GM13976 (cell line): ENCODE measurements around the gene RPS2.

ENCODE experiments used
- DNase-seq: peaks from one replicate; pipeline ENCODE4 v3.0.0; 2012; ENCODE audit warnings: low spot score
- in situ Hi-C: fragments of 300-500 bp; cut with MboI; formaldehyde crosslinking; loops from one replicate; pipeline ENCODE4 v1.12.0; 2022; ENCODE audit warnings: low sequenced_read_pairs, mixed read lengths, inconsistent platforms; ENCODE audit not compliant: unreplicated experiment
- TF ChIP-seq, protein P1 (sequence below): IDR thresholded peaks from 2 replicates; pipeline ENCODE4 v1.5.1; 2012; ENCODE audit warnings: borderline replicate concordance, mild to moderate bottlenecking; ENCODE audit not compliant: insufficient read depth; ENCODE audit errors: extremely low read depth, missing control alignments, control extremely low read depth

RPS2 gene

DNA sequence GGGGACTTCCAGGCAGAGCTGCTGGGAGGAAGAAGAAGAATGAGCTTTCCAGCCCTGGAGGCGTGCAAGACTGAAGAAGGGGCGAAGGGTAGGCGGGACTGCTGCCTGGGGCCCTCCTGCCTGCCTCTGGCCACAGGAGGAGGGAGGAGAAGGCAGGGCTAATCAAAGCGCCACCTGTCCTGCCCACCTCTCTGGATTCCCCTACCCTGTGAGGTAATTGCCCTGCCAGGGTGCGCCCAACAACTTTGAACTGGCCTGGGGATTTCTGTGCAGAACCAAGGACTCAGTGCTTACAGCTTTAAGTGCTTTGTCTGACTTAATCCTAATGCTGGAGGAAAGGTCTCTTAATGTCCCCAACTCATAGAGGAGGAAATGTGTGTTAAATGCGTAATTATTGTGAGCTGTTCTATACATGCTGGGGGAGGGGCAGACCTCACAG lies 16.8 kb upstream of the RPS2 start, which contains the start of gene NOXO1:
NOXO1 (minus strand) TSS at position 72 of the 439 bp plus-strand sequence. CDS start 290 bp downstream, outside the sequence.
- in situ Hi-C loops = no loop called here
- TF ChIP-seq, protein P1, sequence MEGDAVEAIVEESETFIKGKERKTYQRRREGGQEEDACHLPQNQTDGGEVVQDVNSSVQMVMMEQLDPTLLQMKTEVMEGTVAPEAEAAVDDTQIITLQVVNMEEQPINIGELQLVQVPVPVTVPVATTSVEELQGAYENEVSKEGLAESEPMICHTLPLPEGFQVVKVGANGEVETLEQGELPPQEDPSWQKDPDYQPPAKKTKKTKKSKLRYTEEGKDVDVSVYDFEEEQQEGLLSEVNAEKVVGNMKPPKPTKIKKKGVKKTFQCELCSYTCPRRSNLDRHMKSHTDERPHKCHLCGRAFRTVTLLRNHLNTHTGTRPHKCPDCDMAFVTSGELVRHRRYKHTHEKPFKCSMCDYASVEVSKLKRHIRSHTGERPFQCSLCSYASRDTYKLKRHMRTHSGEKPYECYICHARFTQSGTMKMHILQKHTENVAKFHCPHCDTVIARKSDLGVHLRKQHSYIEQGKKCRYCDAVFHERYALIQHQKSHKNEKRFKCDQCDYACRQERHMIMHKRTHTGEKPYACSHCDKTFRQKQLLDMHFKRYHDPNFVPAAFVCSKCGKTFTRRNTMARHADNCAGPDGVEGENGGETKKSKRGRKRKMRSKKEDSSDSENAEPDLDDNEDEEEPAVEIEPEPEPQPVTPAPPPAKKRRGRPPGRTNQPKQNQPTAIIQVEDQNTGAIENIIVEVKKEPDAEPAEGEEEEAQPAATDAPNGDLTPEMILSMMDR = no peak
- no peak for DNase-seq

DNA sequence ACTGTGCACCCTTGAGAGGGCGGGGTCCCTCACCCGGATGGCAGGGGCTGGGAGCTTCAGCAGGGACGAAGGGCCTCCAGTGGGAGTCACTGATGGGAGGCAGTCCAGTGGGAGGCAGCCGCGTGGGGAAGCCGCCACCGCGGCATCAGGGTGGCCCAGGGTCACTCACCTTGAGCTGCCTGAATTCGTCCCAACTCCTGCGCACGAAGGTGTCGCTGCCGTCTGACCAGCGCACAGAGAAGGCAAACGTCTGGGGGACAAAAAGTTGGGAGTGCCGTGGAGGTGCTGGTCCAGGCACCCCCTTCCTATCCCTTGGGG lies 16.1 kb upstream of the RPS2 start:
- in situ Hi-C loops = no loop called here
- TF ChIP-seq, protein P1 = no peak
- no peak for DNase-seq

DNA sequence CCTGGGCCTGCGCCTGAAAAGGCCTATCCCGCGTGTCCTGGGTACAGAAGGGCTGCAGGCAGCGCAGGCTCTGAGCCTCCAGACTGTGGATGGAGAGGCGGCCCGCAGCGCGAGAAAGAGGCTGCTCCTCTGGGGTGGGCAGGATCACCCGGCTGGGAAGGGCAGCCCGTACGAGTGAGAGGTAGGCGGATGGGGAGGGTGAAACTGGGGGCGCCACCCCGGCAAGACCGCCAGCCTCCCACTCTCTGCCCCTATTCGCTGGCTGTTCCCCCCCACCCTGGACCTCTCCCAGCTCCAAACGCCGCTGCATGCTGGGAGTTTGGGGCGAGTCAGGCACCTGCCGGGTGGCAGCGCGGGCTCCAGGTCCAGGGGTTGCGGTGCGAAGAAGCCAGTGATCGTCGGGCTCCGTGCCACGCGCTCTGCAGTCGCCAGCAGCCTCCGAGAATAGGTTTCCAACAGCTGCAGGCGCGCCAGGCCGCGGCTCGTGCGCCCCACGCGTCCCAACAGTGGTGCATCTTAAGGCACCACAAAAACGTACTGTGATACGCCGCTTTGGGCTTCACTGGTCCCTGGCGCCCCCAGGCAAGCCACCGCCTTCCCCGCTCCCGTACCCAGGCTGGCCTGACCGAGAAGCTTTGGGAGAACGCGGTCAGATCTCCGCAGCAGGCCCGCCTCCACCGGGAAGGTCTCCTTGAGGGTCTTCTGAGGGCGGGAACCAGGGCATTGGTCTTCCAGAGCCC lies 15.6 kb upstream of the RPS2 start:
- in situ Hi-C loops = no loop called here
- DNase-seq = no peak
- TF ChIP-seq, protein P1 = no peak

DNA sequence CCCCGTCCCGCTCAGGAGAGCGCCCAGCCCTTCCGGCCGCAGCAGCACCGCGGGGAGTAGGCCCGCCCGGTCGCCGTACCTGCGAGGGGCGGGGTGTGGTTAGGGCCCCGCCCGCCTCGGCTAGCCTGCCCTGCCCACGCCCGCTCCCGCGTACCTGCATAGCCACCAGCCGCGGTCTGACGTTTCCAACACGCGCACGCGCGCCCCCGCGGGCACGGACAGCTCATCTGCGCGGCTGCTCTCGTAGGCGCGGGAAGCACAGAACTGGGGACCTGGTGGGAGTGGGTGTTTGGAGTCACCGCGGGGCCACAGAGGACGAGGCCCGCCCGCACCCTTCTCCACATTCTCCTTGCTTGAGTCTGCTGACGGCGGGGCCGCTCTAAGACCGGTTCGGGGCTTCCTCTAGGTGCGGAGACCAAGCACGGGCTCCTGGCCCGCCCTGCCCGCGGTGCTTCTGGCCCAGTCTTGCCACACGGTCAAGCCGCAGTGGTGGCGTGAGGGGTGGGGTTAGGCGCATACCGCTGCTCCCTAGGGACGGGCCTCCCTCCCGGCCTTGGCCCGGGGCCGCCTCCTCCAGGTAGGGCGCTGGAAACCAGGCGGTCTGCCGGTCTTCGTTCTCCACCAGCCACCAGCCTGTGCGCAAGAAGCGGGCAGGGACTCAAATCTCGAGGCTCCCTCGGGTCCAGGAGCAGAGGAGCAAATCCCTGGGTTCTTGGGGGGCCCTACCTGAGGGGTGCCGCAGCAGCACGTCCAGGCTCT lies 14.8 kb upstream of the RPS2 start:
- in situ Hi-C loops = no loop called here
- DNase-seq = no peak
- TF ChIP-seq, protein P1 = no peak

DNA sequence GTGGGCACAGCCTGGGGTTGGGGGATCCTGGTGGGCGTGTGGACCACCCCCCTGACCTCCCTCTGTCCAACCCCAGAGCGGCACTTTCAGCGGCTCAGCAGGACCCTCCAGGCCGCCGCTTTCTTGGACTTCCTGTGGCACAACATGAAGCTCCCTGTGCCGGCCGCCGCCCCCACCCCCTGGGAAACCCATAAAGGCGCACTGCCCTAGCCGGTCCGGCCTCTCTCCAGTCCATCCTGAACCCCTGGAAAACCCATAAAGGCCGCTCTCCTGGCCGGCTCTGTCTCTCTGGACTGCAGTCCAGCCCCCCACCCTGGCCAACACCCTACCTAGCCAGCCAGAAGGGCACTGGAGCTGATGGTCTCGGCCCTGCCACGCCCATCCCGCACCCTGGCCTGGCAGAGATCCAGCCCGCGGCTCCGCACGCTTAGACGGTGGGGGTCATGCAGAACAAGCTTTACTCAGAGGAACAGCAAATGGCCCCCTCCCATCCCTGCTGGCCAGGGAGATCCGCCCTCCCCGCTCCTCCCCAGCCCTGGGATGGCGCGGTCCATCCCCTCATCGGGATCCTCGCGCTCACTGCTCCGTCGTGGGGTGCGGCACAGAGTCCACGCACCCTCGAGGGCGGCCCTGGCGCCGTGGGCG lies 14.0 kb upstream of the RPS2 start:
- TF ChIP-seq, protein P1 = no peak
- in situ Hi-C loops = no loop called here
- DNase-seq = no peak

DNA sequence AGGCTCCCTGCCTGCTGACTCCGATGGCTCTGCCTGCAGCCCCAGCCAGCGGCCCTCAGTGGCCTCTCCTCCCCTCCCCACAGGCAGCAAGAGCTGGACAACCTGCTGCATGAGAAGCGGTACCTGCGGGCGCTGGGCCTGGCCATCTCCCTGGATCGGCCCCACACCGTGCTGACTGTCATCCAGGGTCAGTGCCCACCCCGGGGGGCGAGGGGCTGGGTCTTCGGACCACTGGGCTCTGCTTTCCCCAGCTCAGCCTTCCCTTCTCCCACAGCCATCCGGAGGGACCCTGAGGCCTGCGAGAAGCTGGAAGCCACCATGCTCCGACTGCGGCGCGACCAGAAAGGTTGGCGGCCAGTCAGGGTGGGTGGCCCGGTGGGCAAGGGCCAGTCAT lies 13.2 kb upstream of the RPS2 start:
- no peak for DNase-seq
- in situ Hi-C loops = no loop called here
- TF ChIP-seq, protein P1 = no peak
